ENCODE data around the gene FTSJ1. TPM values are rescaled to one million over a fixed set of nuclear protein-coding genes. Genes with fewer than 3 reads are reported as not detected.

Gene FTSJ1
- total and polyA plus RNA-seq, 4 donors: 13.3 to 21.8 (median 17.0) TPM

GRCh38 chrX:48521353-48522243 lies 45.6 kb downstream of the FTSJ1 start, which contains the start of gene EBP (continued):
- peak in 1 of 2 donors; percentile 26 for TF ChIP-seq GABPA (IDR thresholded peaks at IDR 0.05 in 1 of 2, conservative IDR thresholded peaks at IDR 0.05 in 1 of 2)

- Histone ChIP-seq H3K27ac (ENCODE audit: low read depth in 1 of 2, low read length in 2 of 2) (peak overlapping the region; percentile 76 to 97), H3K4me3 (ENCODE audit: low read depth in 1 of 3, low read length in 3 of 3) (peak overlapping the region; percentile 77 to 87 (median 87)), H3K9ac (ENCODE audit: low read depth in 1 of 2, low read length in 2 of 2) (peak overlapping the region; percentile 63 to 90), H3K4me1 (ENCODE audit: control insufficient read depth in 4 of 4, insufficient read depth in 4 of 4, low read length in 3 of 4) (peaks cover 0 to 8% (median 5%) of the 10 kb centered on the region in 4 donors), H3K27me3 (ENCODE audit: control insufficient read depth in 4 of 4, insufficient read depth in 4 of 4, low read length in 3 of 4) (no peaks in the 10 kb centered on the region), H3K36me3 (ENCODE audit: control insufficient read depth in 4 of 4, insufficient read depth in 3 of 4, low read depth in 1 of 4, low read length in 3 of 4) (peaks cover 1 to 9% (median 7%) of the 10 kb centered on the region in 4 donors), H3K9me3 (ENCODE audit: control insufficient read depth in 4 of 4, low read length in 3 of 4) (no peaks in the 10 kb centered on the region)
- DNase-seq (ENCODE audit: low spot score): no peak
- 2% methylated on average over 10 of the region's 10 CpGs for WGBS
- TF ChIP-seq REST (IDR thresholded peaks at IDR 0.05) (peak; percentile 48), CTCF (IDR thresholded peaks at IDR 0.05; ENCODE audit: low read depth, low read length, missing input control) (no peak), YY1 (IDR thresholded peaks at IDR 0.05) (peak; percentile 51), FOXA1 (IDR thresholded peaks at IDR 0.05) (no peak), ZBTB33 (IDR thresholded peaks at IDR 0.05) (no peak), MAX (IDR thresholded peaks at IDR 0.05) (no peak), GABPA (IDR thresholded peaks at IDR 0.05 in 1 of 2, conservative IDR thresholded peaks at IDR 0.05 in 1 of 2) (no peak), ATF3 (IDR thresholded peaks at IDR 0.05) (no peak), RXRA (IDR thresholded peaks at IDR 0.05) (no peak), HNF4G (IDR thresholded peaks at IDR 0.05) (peak; percentile 36), EGR1 (IDR thresholded peaks at IDR 0.05; ENCODE audit: low read depth in 2 of 2) (no peak), JUND (IDR thresholded peaks at IDR 0.05) (no peak), TAF1 (conservative IDR thresholded peaks at IDR 0.05) (no peak), RAD21 (IDR thresholded peaks at IDR 0.05) (no peak), FOXA2 (IDR thresholded peaks at IDR 0.05) (no peak), NR2F2 (IDR thresholded peaks at IDR 0.05) (no peak), HNF4A (conservative IDR thresholded peaks at IDR 0.05) (peak; percentile 77 to 86), SP1 (IDR thresholded peaks at IDR 0.05) (peak; percentile 35)
These were observed 46.3 kb downstream of the FTSJ1 start for GRCh38 chrX:48522291-48522690.

Data from liver (tissue), 9 donors.